Endometrium (tissue), 2 donors: Measurements from ENCODE around the gene LSM14A.
"Not testable (repeated sequence)": the region's sequence is repeated elsewhere in the genome, so short reads cannot be mapped to it uniquely, and the experiment has no call there.

Source experiments
- FAIRE-seq: peaks from 2 replicates; lab custom pipeline; 2012; peaks lifted over from hg19 to GRCh38; lab: Jason Lieb, UNC
- donor health status: control.
- donor health status: control.

The LSM14A gene

GRCh38 chr19:34191355-34191962 is 19.2 kb downstream of the LSM14A start:
- FAIRE-seq: no peak

- FAIRE-seq: no peak
Observed at GRCh38 chr19:34193439-34193838, 21.1 kb downstream of the LSM14A start.

GRCh38 chr19:34193876-34194275 is 21.6 kb downstream of the LSM14A start:
- FAIRE-seq: no peak

GRCh38 chr19:34201133-34201532 is 28.8 kb downstream of the LSM14A start:
- no peak for FAIRE-seq

- not testable (repeated sequence) for FAIRE-seq
Observed at GRCh38 chr19:34205324-34205723, 33.0 kb downstream of the LSM14A start.

- no peak for FAIRE-seq
Observed at GRCh38 chr19:34208291-34208884, 36.1 kb downstream of the LSM14A start.

GRCh38 chr19:34209726-34210125 is 37.4 kb downstream of the LSM14A start:
- FAIRE-seq: no peak

- FAIRE-seq: no peak
Observed at GRCh38 chr19:34213283-34213682, 41.0 kb downstream of the LSM14A start.

- FAIRE-seq: no peak
Observed at GRCh38 chr19:34214040-34214439, 41.7 kb downstream of the LSM14A start.

- FAIRE-seq: no peak
Observed at GRCh38 chr19:34215006-34215665, 42.8 kb downstream of the LSM14A start.

- no peak for FAIRE-seq
Observed at GRCh38 chr19:34215666-34216038, 43.3 kb downstream of the LSM14A start.

GRCh38 chr19:34216745-34217219 is 44.5 kb downstream of the LSM14A start:
- not testable (repeated sequence) for FAIRE-seq

GRCh38 chr19:34217952-34218817 is 45.9 kb downstream of the LSM14A start:
- peak; percentile 4 for FAIRE-seq

GRCh38 chr19:34218818-34219164 is 46.5 kb downstream of the LSM14A start:
- no peak for FAIRE-seq

- no peak for FAIRE-seq
Observed at GRCh38 chr19:34220472-34221063, 48.3 kb downstream of the LSM14A start.

- FAIRE-seq: no peak
Observed at GRCh38 chr19:34222386-34222785, 50.1 kb downstream of the LSM14A start.

GRCh38 chr19:34224996-34225658 is 52.8 kb downstream of the LSM14A start:
- FAIRE-seq: no peak

- no peak for FAIRE-seq
Observed at GRCh38 chr19:34225659-34226015, 53.3 kb downstream of the LSM14A start.

- no peak for FAIRE-seq
Observed at GRCh38 chr19:34226036-34226435, 53.7 kb downstream of the LSM14A start.

- FAIRE-seq: no peak
Observed at GRCh38 chr19:34228347-34228746, 56.0 kb downstream of the LSM14A start.

GRCh38 chr19:34228762-34229161 is 56.5 kb downstream of the LSM14A start:
- FAIRE-seq: no peak

- no peak for FAIRE-seq
Observed at GRCh38 chr19:34229721-34230120, 57.4 kb downstream of the LSM14A start.
